Keratinocyte (primary cell): ENCODE data around the gene LAD1. TPM values are rescaled to one million over a fixed set of nuclear protein-coding genes. Genes with fewer than 3 reads are reported as not detected.

Experiments
- DNase-seq: peaks from one replicate; pipeline ENCODE4 v3.0.0-alpha.2; 2011; ENCODE audit warnings: low read depth, missing footprints, low spot score
- FAIRE-seq: peaks from 2 replicates; lab custom pipeline; 2011; peaks lifted over from hg19 to GRCh38; lab: Jason Lieb, UNC
- H2AFZ ChIP-seq: 2 replicates; pipeline ENCODE4 v1.6.0; 2012; ENCODE audit warnings: low read length, control low read depth, inconsistent platforms; ENCODE audit not compliant: control insufficient read depth
- H3K27ac ChIP-seq: 2 replicates; pipeline ENCODE4 v1.5.1; 2011; ENCODE audit warnings: low read length; ENCODE audit not compliant: control insufficient read depth, insufficient read depth
- H3K27me3 ChIP-seq: 3 replicates; pipeline ENCODE4 v1.6.0; 2011; ENCODE audit warnings: low read length; ENCODE audit not compliant: control insufficient read depth, insufficient read depth; ENCODE audit errors: extremely low read depth
- H3K36me3 ChIP-seq, 2 experiments: 2 replicates in 1 of 2; 3 replicates in 1 of 2; pipeline ENCODE4 v1.5.1; 2011; ENCODE audit warnings: low read length in 2 of 2, mild to moderate bottlenecking in 1 of 2; ENCODE audit not compliant: control insufficient read depth in 2 of 2, insufficient read depth in 2 of 2; ENCODE audit errors: extremely low read depth in 1 of 2
- H3K4me1 ChIP-seq: 3 replicates; pipeline ENCODE4 v1.5.1; 2011; ENCODE audit warnings: low read length; ENCODE audit not compliant: control insufficient read depth, insufficient read depth; ENCODE audit errors: extremely low read depth
- H3K4me2 ChIP-seq: 3 replicates; pipeline ENCODE4 v1.6.0; 2011; ENCODE audit warnings: low read depth, low read length; ENCODE audit not compliant: control insufficient read depth, insufficient read depth; ENCODE audit errors: extremely low read depth
- H3K4me3 ChIP-seq, 3 experiments: fragments of 200-600 bp in 1 of 3; sonication (generic) in 1 of 3; 2 replicates in 2 of 3; 3 replicates in 1 of 3; pipeline ENCODE4 v1.5.1; 2011 to 2016; ENCODE audit warnings: low read length in 3 of 3, mild to moderate bottlenecking in 3 of 3, control low read depth in 2 of 3, inconsistent platforms in 1 of 3, low read depth in 1 of 3, mixed read lengths in 1 of 3, mixed run types in 1 of 3, moderate library complexity in 1 of 3; ENCODE audit not compliant: control insufficient read depth in 2 of 3, insufficient read depth in 2 of 3; ENCODE audit errors: extremely low read depth in 1 of 3
- H3K79me2 ChIP-seq: 2 replicates; pipeline ENCODE4 v1.6.0; 2012; ENCODE audit warnings: low read length; ENCODE audit not compliant: control insufficient read depth, insufficient read depth
- H3K9ac ChIP-seq: 3 replicates; pipeline ENCODE4 v1.6.0; 2011; ENCODE audit warnings: low read length; ENCODE audit not compliant: control insufficient read depth, insufficient read depth; ENCODE audit errors: extremely low read depth
- H3K9me1 ChIP-seq: 3 replicates; pipeline ENCODE4 v1.6.0; 2011; ENCODE audit warnings: low read length; ENCODE audit not compliant: control insufficient read depth, insufficient read depth; ENCODE audit errors: extremely low read depth
- H3K9me3 ChIP-seq: 2 replicates; pipeline ENCODE4 v1.5.1; 2012; ENCODE audit warnings: low read depth, low read length; ENCODE audit not compliant: control insufficient read depth
- H4K20me1 ChIP-seq: 3 replicates; pipeline ENCODE4 v1.6.0; 2011; ENCODE audit warnings: low read length; ENCODE audit not compliant: control insufficient read depth, insufficient read depth; ENCODE audit errors: extremely low read depth
- EZH2 ChIP-seq: IDR thresholded peaks from one replicate; pipeline ENCODE4 v1.6.1; 2012; ENCODE audit warnings: inconsistent platforms, mild to moderate bottlenecking, low read length, moderate library complexity
- dilution Hi-C: fragments of 300-500 bp; cut with MboI; formaldehyde crosslinking; loops from one replicate; pipeline ENCODE4 v1.7.0; 2020; ENCODE audit warnings: low sequenced_read_pairs; ENCODE audit not compliant: extremely low pct_ligation_motif_present
- polyA plus RNA-seq, 5 experiments: library from polyadenylated mRNA; depleted of rRNA in 3 of 5; stranded (reverse) in 3 of 5; stranded (forward) in 1 of 5; unstranded in 1 of 5; fragments of >200 nt; gene quantifications; 1 replicate in 1 of 5; 2 replicates in 3 of 5; 3 replicates in 1 of 5; pipeline versions ENCODE4 v1.2.1 to v1.2.3, GENCODE V29; 2011 to 2012; ENCODE audit warnings: missing spikeins in 2 of 5, low read depth in 1 of 5, low replicate concordance in 1 of 5
- TF ChIP-seq, protein P1 (sequence below), 3 experiments: IDR thresholded peaks in 1 of 3; conservative IDR thresholded peaks in 1 of 3; optimal IDR thresholded peaks in 1 of 3; 2 replicates in 2 of 3; 3 replicates in 1 of 3; pipeline versions ENCODE3 to v1.5.1; 2011; ENCODE audit warnings: low read length in 3 of 3, mild to moderate bottlenecking in 3 of 3, moderate library complexity in 2 of 3, control low read depth in 1 of 3, inconsistent platforms in 1 of 3; ENCODE audit not compliant: insufficient read depth in 2 of 3; ENCODE audit errors: extremely low read depth in 1 of 3

LAD1 gene
- polyA plus RNA-seq, 1 donor (not counting 4 experiments of a cell fraction or from before 2014, with no cell fraction given): 82.9 TPM

DNA sequence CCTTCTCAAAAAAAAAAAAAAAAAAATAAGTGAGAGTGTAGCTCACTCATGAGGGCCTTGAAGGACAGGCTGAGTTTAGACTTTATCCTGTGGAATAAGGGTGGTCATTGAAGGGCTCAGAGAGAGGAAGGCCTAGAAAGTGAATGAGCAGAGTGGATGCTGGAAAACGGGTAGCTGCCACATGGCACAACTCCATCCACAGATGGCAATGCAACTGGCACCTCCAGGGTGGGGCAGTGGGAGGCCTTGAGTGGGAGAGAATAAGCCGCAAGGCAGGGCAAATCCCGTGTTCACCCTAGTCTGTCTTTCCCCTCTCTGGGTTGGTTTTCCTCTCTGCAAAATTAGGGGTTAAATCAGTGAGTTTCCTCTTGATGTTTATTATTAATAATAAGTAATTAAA lies 19.3 kb upstream of the LAD1 start:
- no peaks in the 10 kb centered on the region for H3K4me1 ChIP-seq
- H3K9ac ChIP-seq: no peak overlapping the region
- DNase-seq: no peak
- no peak overlapping the region for H3K4me2 ChIP-seq
- H3K27me3 ChIP-seq: peaks cover 22% of the 10 kb centered on the region
- H4K20me1 ChIP-seq: no peaks in the 10 kb centered on the region
- peaks cover 1% of the 10 kb centered on the region for H3K9me3 ChIP-seq
- TF ChIP-seq EZH2: no peak
- H3K36me3 ChIP-seq: no peaks in the 10 kb centered on the region
- no peak overlapping the region for H2AFZ ChIP-seq
- no peaks in the 10 kb centered on the region for H3K79me2 ChIP-seq
- no peak overlapping the region for H3K4me3 ChIP-seq
- H3K9me1 ChIP-seq: no peaks in the 10 kb centered on the region
- dilution Hi-C loops: no loop called here
- FAIRE-seq: no peak
- H3K27ac ChIP-seq: no peak overlapping the region

DNA sequence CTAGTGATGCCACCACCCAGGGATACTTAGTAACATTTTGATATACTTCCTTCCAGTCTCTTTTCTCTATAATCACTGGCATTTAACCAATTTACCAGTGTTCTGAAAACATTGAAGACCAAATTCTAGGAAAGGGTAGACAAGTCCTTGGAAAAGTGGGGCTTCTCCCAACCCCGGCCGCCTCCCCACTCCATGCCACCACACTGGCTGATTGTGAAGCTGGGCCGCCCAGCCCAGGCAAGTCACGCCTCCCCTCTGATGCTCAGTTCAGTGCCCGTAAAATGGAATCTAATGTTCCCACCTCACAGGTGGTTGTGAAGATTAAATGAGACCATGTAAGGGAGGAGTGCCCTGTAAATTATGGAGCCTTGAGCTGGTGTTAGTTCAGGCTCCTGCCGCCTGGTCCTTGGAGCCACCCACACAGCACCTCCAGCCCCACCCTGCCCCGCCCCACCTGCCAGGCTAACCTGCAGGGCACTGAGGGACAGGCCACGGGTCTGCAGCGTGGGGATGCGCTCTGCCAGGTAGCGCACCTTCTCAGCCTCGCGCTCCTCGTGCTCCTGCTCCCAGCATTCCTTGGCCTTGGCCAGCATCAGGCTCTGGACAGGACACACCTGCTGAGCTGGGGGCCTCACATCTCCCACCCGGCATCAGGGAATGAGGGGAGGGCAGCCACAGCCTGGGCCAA lies 15.1 kb upstream of the LAD1 start:
- Histone ChIP-seq H3K9me1 (no peaks in the 10 kb centered on the region), H4K20me1 (no peaks in the 10 kb centered on the region), H3K4me1 (no peaks in the 10 kb centered on the region), H3K9me3 (peaks cover 1% of the 10 kb centered on the region), H3K36me3 (no peaks in the 10 kb centered on the region), H3K27ac (no peak overlapping the region), H3K27me3 (peaks cover 12% of the 10 kb centered on the region), H3K4me3 (no peak overlapping the region), H2AFZ (no peak overlapping the region), H3K9ac (no peak overlapping the region), H3K4me2 (no peak overlapping the region), H3K79me2 (no peaks in the 10 kb centered on the region)
- TF ChIP-seq, protein P1, sequence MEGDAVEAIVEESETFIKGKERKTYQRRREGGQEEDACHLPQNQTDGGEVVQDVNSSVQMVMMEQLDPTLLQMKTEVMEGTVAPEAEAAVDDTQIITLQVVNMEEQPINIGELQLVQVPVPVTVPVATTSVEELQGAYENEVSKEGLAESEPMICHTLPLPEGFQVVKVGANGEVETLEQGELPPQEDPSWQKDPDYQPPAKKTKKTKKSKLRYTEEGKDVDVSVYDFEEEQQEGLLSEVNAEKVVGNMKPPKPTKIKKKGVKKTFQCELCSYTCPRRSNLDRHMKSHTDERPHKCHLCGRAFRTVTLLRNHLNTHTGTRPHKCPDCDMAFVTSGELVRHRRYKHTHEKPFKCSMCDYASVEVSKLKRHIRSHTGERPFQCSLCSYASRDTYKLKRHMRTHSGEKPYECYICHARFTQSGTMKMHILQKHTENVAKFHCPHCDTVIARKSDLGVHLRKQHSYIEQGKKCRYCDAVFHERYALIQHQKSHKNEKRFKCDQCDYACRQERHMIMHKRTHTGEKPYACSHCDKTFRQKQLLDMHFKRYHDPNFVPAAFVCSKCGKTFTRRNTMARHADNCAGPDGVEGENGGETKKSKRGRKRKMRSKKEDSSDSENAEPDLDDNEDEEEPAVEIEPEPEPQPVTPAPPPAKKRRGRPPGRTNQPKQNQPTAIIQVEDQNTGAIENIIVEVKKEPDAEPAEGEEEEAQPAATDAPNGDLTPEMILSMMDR (optimal IDR thresholded peaks at IDR 0.05 in 1 of 3, IDR thresholded peaks at IDR 0.05 in 1 of 3, conservative IDR thresholded peaks at IDR 0.05 in 1 of 3; ENCODE audit: extremely low read depth in 1 of 3, insufficient read depth in 2 of 3, low read length in 3 of 3): no peak
- no peak for TF ChIP-seq EZH2
- no peak for DNase-seq
- dilution Hi-C loops: no loop called here
- FAIRE-seq: no peak

DNA sequence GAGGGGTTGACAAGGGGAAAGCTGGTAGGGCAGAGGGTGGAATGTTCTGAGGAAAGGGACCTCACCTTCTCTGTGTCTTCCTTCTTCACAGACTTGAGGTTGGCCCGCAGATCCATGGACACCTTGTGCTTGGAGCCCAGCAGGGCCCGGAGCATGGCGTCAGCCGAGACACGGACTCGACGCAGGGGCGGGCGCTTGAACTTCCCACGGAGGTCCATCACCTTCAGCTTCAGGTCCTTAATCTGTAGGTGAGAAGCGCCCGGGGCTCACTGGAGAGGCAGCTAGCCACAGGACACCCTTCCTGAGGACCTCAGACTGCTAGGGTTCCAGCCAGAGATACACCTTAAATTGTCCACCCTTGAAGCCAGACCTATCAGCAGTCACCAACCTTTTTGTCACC lies 12.2 kb upstream of the LAD1 start:
- Histone ChIP-seq H3K9ac (no peak overlapping the region), H3K27ac (no peak overlapping the region), H3K9me3 (peaks cover 1% of the 10 kb centered on the region), H3K4me1 (peaks cover 15% of the 10 kb centered on the region), H3K9me1 (peaks cover 3% of the 10 kb centered on the region), H3K4me2 (no peak overlapping the region), H3K4me3 (no peak overlapping the region), H2AFZ (no peak overlapping the region), H3K79me2 (no peaks in the 10 kb centered on the region), H3K27me3 (peaks cover 20% of the 10 kb centered on the region), H4K20me1 (no peaks in the 10 kb centered on the region), H3K36me3 (no peaks in the 10 kb centered on the region)
- FAIRE-seq (no peak), DNase-seq (no peak)
- dilution Hi-C loops: no loop called here
- no peak for TF ChIP-seq EZH2
- TF ChIP-seq, protein P1 (optimal IDR thresholded peaks at IDR 0.05 in 1 of 3, IDR thresholded peaks at IDR 0.05 in 1 of 3, conservative IDR thresholded peaks at IDR 0.05 in 1 of 3; ENCODE audit: extremely low read depth in 1 of 3, insufficient read depth in 2 of 3, low read length in 3 of 3): no peak
